NCI-H748 (cell line): ENCODE results near the gene HTR3E.
"Not testable (repeated sequence)": the region's sequence is repeated elsewhere in the genome, so short reads cannot be mapped to it uniquely, and the experiment has no call there.

Source experiments
- DNase-seq: peaks from one replicate; lab custom pipeline; 2025; ENCODE audit not compliant: unreplicated experiment; lab: John Stamatoyannopoulos, UW

The HTR3E gene

GRCh38 chr3:184096811-184097383 is at the start of gene HTR3E:
Gene HTR3E, plus strand, starts transcription at chr3:184097064. Its CDS starts 466 bp downstream, at chr3:184097530.
- no peak for DNase-seq

- DNase-seq, result peak; percentile 49
These were observed 46.5 kb upstream of the HTR3E start for GRCh38 chr3:184050217-184050847.

- no peak for DNase-seq
These were observed 44.1 kb upstream of the HTR3E start, which contains the start of gene HTR3C for GRCh38 chr3:184052767-184053166. Gene HTR3C, plus strand, starts transcription at chr3:184053047. Its CDS starts 34 bp downstream, at chr3:184053081.

GRCh38 chr3:184058029-184058428 is 38.8 kb upstream of the HTR3E start:
- no peak for DNase-seq

GRCh38 chr3:184059424-184059823 is 37.4 kb upstream of the HTR3E start:
- DNase-seq, result no peak

- DNase-seq, result no peak
These were observed 34.2 kb upstream of the HTR3E start for GRCh38 chr3:184062637-184063036.

- no peak for DNase-seq
These were observed 30.7 kb upstream of the HTR3E start for GRCh38 chr3:184066211-184066610.

- no peak for DNase-seq
These were observed 29.2 kb upstream of the HTR3E start for GRCh38 chr3:184067573-184068055.

GRCh38 chr3:184068344-184068743 is 28.5 kb upstream of the HTR3E start:
- DNase-seq, result no peak

- not testable (repeated sequence) for DNase-seq
These were observed 25.7 kb upstream of the HTR3E start for GRCh38 chr3:184071142-184071541.

GRCh38 chr3:184073621-184074020 is 23.2 kb upstream of the HTR3E start:
- no peak for DNase-seq

GRCh38 chr3:184075901-184076300 is 21.0 kb upstream of the HTR3E start:
- no peak for DNase-seq

- no peak for DNase-seq
These were observed 19.0 kb upstream of the HTR3E start for GRCh38 chr3:184077881-184078280.

- DNase-seq, result no peak
These were observed 18.0 kb upstream of the HTR3E start for GRCh38 chr3:184078851-184079250.

- no peak for DNase-seq
These were observed 15.6 kb upstream of the HTR3E start for GRCh38 chr3:184081116-184081830.

GRCh38 chr3:184082034-184082433 is 14.8 kb upstream of the HTR3E start:
- no peak for DNase-seq

GRCh38 chr3:184082465-184082864 is 14.4 kb upstream of the HTR3E start:
- peak; percentile 27 for DNase-seq

- peak; percentile 0 for DNase-seq
These were observed 11.4 kb upstream of the HTR3E start for GRCh38 chr3:184085389-184085852.

GRCh38 chr3:184092199-184092598 is 4.7 kb upstream of the HTR3E start:
- no peak for DNase-seq

- no peak for DNase-seq
These were observed 692 bp downstream of the HTR3E start for GRCh38 chr3:184097556-184097955.

GRCh38 chr3:184099806-184100686 is 3.2 kb downstream of the HTR3E start:
- DNase-seq, result no peak
